ENCODE results near the gene UBE2Q2.

Gene UBE2Q2

GRCh38 chr15:75821786-75822345, 21.4 kb upstream of the UBE2Q2 start:
- no peak overlapping the region for H3K9ac ChIP-seq (ENCODE audit: low read depth, low read length, poor library complexity)
- H3K4me1 ChIP-seq (ENCODE audit: control insufficient read depth in 2 of 2, insufficient read depth in 1 of 2, low read depth in 1 of 2, low read length in 2 of 2): peaks cover 12 to 14% of the 10 kb centered on the region in 2 donors
- no CpG with 5 or more reads among the region's 4 CpGs for WGBS, 2 donors (ENCODE audit: extremely low coverage in 2 of 2, insufficient read length in 2 of 2, insufficient replicate concordance in 1 of 2)
- no peak overlapping the region for H3K23ac ChIP-seq (ENCODE audit: low read depth, low read length, poor library complexity)
- H2BK15ac ChIP-seq (ENCODE audit: low read length): no peak overlapping the region
- no peak overlapping the region for H3K4ac ChIP-seq (ENCODE audit: low read length)
- H2BK5ac ChIP-seq (ENCODE audit: low read length): no peak overlapping the region
- H3K4me2 ChIP-seq (ENCODE audit: insufficient read depth, low read length, poor library complexity, severe bottlenecking): no peak overlapping the region
- H3K36me3 ChIP-seq (replicated peaks in 1 of 2; ENCODE audit: control insufficient read depth in 2 of 2, insufficient read depth in 2 of 2, low read length in 2 of 2): no peaks in the 10 kb centered on the region
- peaks cover 0 to 3% (median 0%) of the 10 kb centered on the region in 3 experiments for H3K27me3 ChIP-seq (ENCODE audit: control insufficient read depth in 3 of 3, insufficient read depth in 3 of 3, low read depth in 1 of 3, low read length in 3 of 3)
- H2AFZ ChIP-seq (ENCODE audit: low read length): peak overlapping the region; percentile 17
- no peak overlapping the region for H2BK12ac ChIP-seq (ENCODE audit: low read length)
- no peak overlapping the region for H3K27ac ChIP-seq (replicated peaks; ENCODE audit: low read length)
- no peak for DNase-seq (ENCODE audit: low spot score)
- H3K79me1 ChIP-seq (ENCODE audit: low read depth, low read length): no peaks in the 10 kb centered on the region
- H4K91ac ChIP-seq (ENCODE audit: low read depth, low read length, poor library complexity): no peak overlapping the region
- no peak overlapping the region for H3K18ac ChIP-seq (ENCODE audit: low read length)
- no peak overlapping the region for H2AK5ac ChIP-seq (ENCODE audit: low read depth, low read length)
- no peaks in the 10 kb centered on the region for H3K9me3 ChIP-seq (replicated peaks in 1 of 2; ENCODE audit: control insufficient read depth in 2 of 2, insufficient read depth in 1 of 2, low read depth in 1 of 2, low read length in 2 of 2)
- no peak overlapping the region for H4K8ac ChIP-seq (ENCODE audit: low read depth, low read length)
- no peak overlapping the region for H3K4me3 ChIP-seq (ENCODE audit: low read length in 2 of 2)
- H3K14ac ChIP-seq (ENCODE audit: low read length): no peak overlapping the region
- H2BK120ac ChIP-seq (ENCODE audit: low read depth, low read length): no peak overlapping the region

GRCh38 chr15:75822685-75823278, 20.5 kb upstream of the UBE2Q2 start:
- Histone ChIP-seq H3K27me3 (ENCODE audit: control insufficient read depth in 3 of 3, insufficient read depth in 3 of 3, low read depth in 1 of 3, low read length in 3 of 3) (peaks cover 0 to 3% (median 0%) of the 10 kb centered on the region in 3 experiments), H3K14ac (ENCODE audit: low read length) (no peak overlapping the region), H3K4ac (ENCODE audit: low read length) (no peak overlapping the region), H3K18ac (ENCODE audit: low read length) (no peak overlapping the region), H3K4me3 (ENCODE audit: low read length in 2 of 2) (no peak overlapping the region), H2AFZ (ENCODE audit: low read length) (no peak overlapping the region), H3K27ac (replicated peaks; ENCODE audit: low read length) (no peak overlapping the region), H4K91ac (ENCODE audit: low read depth, low read length, poor library complexity) (no peak overlapping the region), H2BK15ac (ENCODE audit: low read length) (no peak overlapping the region), H4K8ac (ENCODE audit: low read depth, low read length) (no peak overlapping the region), H2BK5ac (ENCODE audit: low read length) (no peak overlapping the region), H3K9ac (ENCODE audit: low read depth, low read length, poor library complexity) (no peak overlapping the region), H2AK5ac (ENCODE audit: low read depth, low read length) (no peak overlapping the region), H3K23ac (ENCODE audit: low read depth, low read length, poor library complexity) (no peak overlapping the region), H3K4me2 (ENCODE audit: insufficient read depth, low read length, poor library complexity, severe bottlenecking) (no peak overlapping the region), H2BK12ac (ENCODE audit: low read length) (no peak overlapping the region), H3K9me3 (replicated peaks in 1 of 2; ENCODE audit: control insufficient read depth in 2 of 2, insufficient read depth in 1 of 2, low read depth in 1 of 2, low read length in 2 of 2) (no peaks in the 10 kb centered on the region), H3K4me1 (ENCODE audit: control insufficient read depth in 2 of 2, insufficient read depth in 1 of 2, low read depth in 1 of 2, low read length in 2 of 2) (peaks cover 14 to 15% of the 10 kb centered on the region in 2 donors), H2BK120ac (ENCODE audit: low read depth, low read length) (no peak overlapping the region), H3K36me3 (replicated peaks in 1 of 2; ENCODE audit: control insufficient read depth in 2 of 2, insufficient read depth in 2 of 2, low read length in 2 of 2) (no peaks in the 10 kb centered on the region), H3K79me1 (ENCODE audit: low read depth, low read length) (no peaks in the 10 kb centered on the region)
- no peak for DNase-seq (ENCODE audit: low spot score)
- WGBS, 2 donors (ENCODE audit: extremely low coverage in 2 of 2, insufficient read length in 2 of 2, insufficient replicate concordance in 1 of 2): no CpG with 5 or more reads among the region's 5 CpGs

- WGBS, 2 donors (ENCODE audit: extremely low coverage in 2 of 2, insufficient read length in 2 of 2, insufficient replicate concordance in 1 of 2): no CpG with 5 or more reads among the region's 7 CpGs
- Histone ChIP-seq H2AFZ (ENCODE audit: low read length) (peak overlapping the region; percentile 90), H2BK5ac (ENCODE audit: low read length) (no peak overlapping the region), H3K4me2 (ENCODE audit: insufficient read depth, low read length, poor library complexity, severe bottlenecking) (no peak overlapping the region), H3K4me3 (ENCODE audit: low read length in 2 of 2) (peak overlapping the region in 1 of 2 donors; percentile 23), H3K27ac (replicated peaks; ENCODE audit: low read length) (peak overlapping the region; percentile 42), H3K9ac (ENCODE audit: low read depth, low read length, poor library complexity) (no peak overlapping the region), H3K27me3 (ENCODE audit: control insufficient read depth in 3 of 3, insufficient read depth in 3 of 3, low read depth in 1 of 3, low read length in 3 of 3) (no peaks in the 10 kb centered on the region), H2BK120ac (ENCODE audit: low read depth, low read length) (peak overlapping the region; percentile 76), H2BK15ac (ENCODE audit: low read length) (no peak overlapping the region), H2BK12ac (ENCODE audit: low read length) (no peak overlapping the region), H2AK5ac (ENCODE audit: low read depth, low read length) (no peak overlapping the region), H3K9me3 (replicated peaks in 1 of 2; ENCODE audit: control insufficient read depth in 2 of 2, insufficient read depth in 1 of 2, low read depth in 1 of 2, low read length in 2 of 2) (no peaks in the 10 kb centered on the region), H3K79me1 (ENCODE audit: low read depth, low read length) (no peaks in the 10 kb centered on the region), H3K36me3 (replicated peaks in 1 of 2; ENCODE audit: control insufficient read depth in 2 of 2, insufficient read depth in 2 of 2, low read length in 2 of 2) (no peaks in the 10 kb centered on the region), H3K14ac (ENCODE audit: low read length) (no peak overlapping the region), H3K4me1 (ENCODE audit: control insufficient read depth in 2 of 2, insufficient read depth in 1 of 2, low read depth in 1 of 2, low read length in 2 of 2) (peaks cover 14 to 16% of the 10 kb centered on the region in 2 donors), H3K18ac (ENCODE audit: low read length) (peak overlapping the region; percentile 89), H4K8ac (ENCODE audit: low read depth, low read length) (peak overlapping the region; percentile 29), H3K23ac (ENCODE audit: low read depth, low read length, poor library complexity) (no peak overlapping the region), H3K4ac (ENCODE audit: low read length) (no peak overlapping the region), H4K91ac (ENCODE audit: low read depth, low read length, poor library complexity) (peak overlapping the region; percentile 0)
- peak; percentile 64 for DNase-seq (ENCODE audit: low spot score)
Measured at GRCh38 chr15:75823860-75824613, 19.2 kb upstream of the UBE2Q2 start.

- H3K4me1 ChIP-seq (ENCODE audit: control insufficient read depth in 2 of 2, insufficient read depth in 1 of 2, low read depth in 1 of 2, low read length in 2 of 2): peaks cover 24 to 28% of the 10 kb centered on the region in 2 donors
- DNase-seq (ENCODE audit: low spot score): no peak
- H3K4me3 ChIP-seq (ENCODE audit: low read length in 2 of 2): no peak overlapping the region
- no peak overlapping the region for H3K4ac ChIP-seq (ENCODE audit: low read length)
- H4K91ac ChIP-seq (ENCODE audit: low read depth, low read length, poor library complexity): no peak overlapping the region
- no peak overlapping the region for H3K4me2 ChIP-seq (ENCODE audit: insufficient read depth, low read length, poor library complexity, severe bottlenecking)
- no peak overlapping the region for H3K27ac ChIP-seq (replicated peaks; ENCODE audit: low read length)
- H3K9me3 ChIP-seq (replicated peaks in 1 of 2; ENCODE audit: control insufficient read depth in 2 of 2, insufficient read depth in 1 of 2, low read depth in 1 of 2, low read length in 2 of 2): no peaks in the 10 kb centered on the region
- H3K79me1 ChIP-seq (ENCODE audit: low read depth, low read length): no peaks in the 10 kb centered on the region
- no peak overlapping the region for H4K8ac ChIP-seq (ENCODE audit: low read depth, low read length)
- H3K18ac ChIP-seq (ENCODE audit: low read length): peak overlapping the region; percentile 35
- H2BK120ac ChIP-seq (ENCODE audit: low read depth, low read length): no peak overlapping the region
- no peak overlapping the region for H2BK15ac ChIP-seq (ENCODE audit: low read length)
- no peak overlapping the region for H3K9ac ChIP-seq (ENCODE audit: low read depth, low read length, poor library complexity)
- H2AFZ ChIP-seq (ENCODE audit: low read length): no peak overlapping the region
- H3K23ac ChIP-seq (ENCODE audit: low read depth, low read length, poor library complexity): no peak overlapping the region
- H2AK5ac ChIP-seq (ENCODE audit: low read depth, low read length): no peak overlapping the region
- H3K14ac ChIP-seq (ENCODE audit: low read length): no peak overlapping the region
- H3K27me3 ChIP-seq (ENCODE audit: control insufficient read depth in 3 of 3, insufficient read depth in 3 of 3, low read depth in 1 of 3, low read length in 3 of 3): no peaks in the 10 kb centered on the region
- H2BK12ac ChIP-seq (ENCODE audit: low read length): no peak overlapping the region
- H3K36me3 ChIP-seq (replicated peaks in 1 of 2; ENCODE audit: control insufficient read depth in 2 of 2, insufficient read depth in 2 of 2, low read length in 2 of 2): no peaks in the 10 kb centered on the region
- WGBS, 2 donors (ENCODE audit: extremely low coverage in 2 of 2, insufficient read length in 2 of 2, insufficient replicate concordance in 1 of 2): no CpG with 5 or more reads among the region's 3 CpGs
- no peak overlapping the region for H2BK5ac ChIP-seq (ENCODE audit: low read length)
Measured at GRCh38 chr15:75827691-75828090, 15.6 kb upstream of the UBE2Q2 start.
